ENCODE results near the gene FBXW5.

Gene FBXW5

GRCh38 chr9:136931611-136932130, 12.9 kb downstream of the FBXW5 start:
- DNase-seq = no peak

- no peak for DNase-seq
Observed at GRCh38 chr9:136930014-136930413, 14.5 kb downstream of the FBXW5 start.

GRCh38 chr9:136928591-136928990, 15.9 kb downstream of the FBXW5 start:
- no peak for DNase-seq

- DNase-seq = no peak
Observed at GRCh38 chr9:136927343-136928271, 16.9 kb downstream of the FBXW5 start.

GRCh38 chr9:136926749-136927148, 17.8 kb downstream of the FBXW5 start:
- DNase-seq = no peak

- no peak for DNase-seq
Observed at GRCh38 chr9:136926154-136926704, 18.3 kb downstream of the FBXW5 start.

- no peak for DNase-seq
Observed at GRCh38 chr9:136925414-136926153, 19.0 kb downstream of the FBXW5 start.

GRCh38 chr9:136923881-136924280, 20.7 kb downstream of the FBXW5 start:
- DNase-seq = no peak

- DNase-seq = no peak
Observed at GRCh38 chr9:136922540-136922939, 22.0 kb downstream of the FBXW5 start.

- no peak for DNase-seq
Observed at GRCh38 chr9:136921718-136922117, 22.8 kb downstream of the FBXW5 start.

GRCh38 chr9:136921307-136921706, 23.2 kb downstream of the FBXW5 start:
- no peak for DNase-seq

- no peak for DNase-seq
Observed at GRCh38 chr9:136920734-136921231, 23.8 kb downstream of the FBXW5 start.

- no peak for DNase-seq
Observed at GRCh38 chr9:136920069-136920468, 24.5 kb downstream of the FBXW5 start.

GRCh38 chr9:136917902-136918301, 26.6 kb downstream of the FBXW5 start:
- no peak for DNase-seq

GRCh38 chr9:136916330-136917184, 28.0 kb downstream of the FBXW5 start:
- no peak for DNase-seq

GRCh38 chr9:136915632-136916329, 28.8 kb downstream of the FBXW5 start:
- no peak for DNase-seq

GRCh38 chr9:136913701-136914438, 30.7 kb downstream of the FBXW5 start:
- no peak for DNase-seq

- no peak for DNase-seq
Observed at GRCh38 chr9:136910901-136911245, 33.7 kb downstream of the FBXW5 start.

GRCh38 chr9:136910197-136910900, 34.2 kb downstream of the FBXW5 start:
- DNase-seq = no peak

Measured in bone marrow (tissue), 2 donors.